Hematopoietic multipotent progenitor cell treated with erythropoietin and hydrocortisone succinate and interleukin-3 and kit ligand, for 6 days (in vitro differentiated cells): ENCODE data around the gene GIPC2.
"Not testable (repeated sequence)": the region's sequence is repeated elsewhere in the genome, so short reads cannot be mapped to it uniquely, and the experiment has no call there.

ENCODE experiments used
- DNase-seq: peaks from one replicate; pipeline ENCODE4 v3.0.0-alpha.2; 2015

Gene GIPC2, protein sequence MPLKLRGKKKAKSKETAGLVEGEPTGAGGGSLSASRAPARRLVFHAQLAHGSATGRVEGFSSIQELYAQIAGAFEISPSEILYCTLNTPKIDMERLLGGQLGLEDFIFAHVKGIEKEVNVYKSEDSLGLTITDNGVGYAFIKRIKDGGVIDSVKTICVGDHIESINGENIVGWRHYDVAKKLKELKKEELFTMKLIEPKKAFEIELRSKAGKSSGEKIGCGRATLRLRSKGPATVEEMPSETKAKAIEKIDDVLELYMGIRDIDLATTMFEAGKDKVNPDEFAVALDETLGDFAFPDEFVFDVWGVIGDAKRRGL

GRCh38 chr1:78045926-78046778, at the start of gene GIPC2:
Gene GIPC2, plus strand, starts transcription at chr1:78045966. Its CDS starts 129 bp downstream, at chr1:78046095.
- peak; percentile 45 for DNase-seq

DNA sequence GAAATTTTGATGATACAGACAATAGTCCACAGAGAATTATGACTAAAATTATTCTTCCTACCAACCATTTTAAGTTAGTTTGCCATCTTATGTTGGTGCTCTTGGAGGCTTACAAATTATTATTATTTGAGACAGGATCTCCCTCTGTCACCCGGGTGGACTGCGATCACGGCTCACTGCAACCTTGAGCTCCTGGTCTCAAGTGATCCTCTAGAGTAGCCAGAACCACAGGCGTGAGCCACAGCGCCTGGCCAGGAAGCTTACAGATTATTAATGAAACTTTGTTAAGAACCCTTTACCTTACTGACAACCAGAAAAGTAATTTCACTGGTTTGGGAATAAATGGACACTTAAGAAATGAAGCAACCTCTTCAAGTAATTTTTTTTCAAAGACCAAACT, 49.0 kb upstream of the GIPC2 start:
- DNase-seq = no peak

GRCh38 chr1:78000536-78000935, 45.2 kb upstream of the GIPC2 start:
- DNase-seq = not testable (repeated sequence)

DNA sequence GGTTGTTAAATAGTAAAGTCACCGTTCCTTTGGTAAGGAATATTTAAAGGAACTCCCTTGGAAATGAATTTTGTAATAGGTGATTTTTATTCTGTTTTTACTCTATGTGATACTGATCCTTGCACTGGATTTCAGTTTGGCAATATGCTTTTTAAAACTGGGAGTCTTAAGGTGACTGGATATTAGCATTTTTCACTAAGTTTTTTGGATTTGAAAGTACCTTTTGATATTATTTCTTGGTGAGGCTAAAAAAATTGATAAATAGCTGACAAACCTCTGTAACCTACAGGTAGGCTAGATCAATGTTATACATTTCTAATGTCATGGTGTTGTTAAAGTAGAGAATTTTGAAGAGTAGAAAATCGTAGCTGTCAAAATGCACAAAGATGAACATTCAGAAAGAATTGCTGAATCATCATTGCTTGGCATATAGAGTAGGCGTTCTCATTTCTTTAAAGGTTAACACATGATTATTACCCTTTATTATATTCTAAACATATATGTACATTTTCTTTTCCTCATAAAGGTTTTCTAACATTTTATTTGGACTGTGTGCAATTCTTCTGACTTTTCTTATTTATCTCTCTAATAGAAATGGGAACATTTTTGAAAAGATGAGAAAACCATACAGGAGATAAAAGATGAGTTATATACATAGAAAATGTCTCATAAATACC, 42.6 kb upstream of the GIPC2 start:
- peak; percentile 88 for DNase-seq

- DNase-seq = peak; percentile 88
Observed at GRCh38 chr1:78003882-78004718, 41.7 kb upstream of the GIPC2 start.

DNA sequence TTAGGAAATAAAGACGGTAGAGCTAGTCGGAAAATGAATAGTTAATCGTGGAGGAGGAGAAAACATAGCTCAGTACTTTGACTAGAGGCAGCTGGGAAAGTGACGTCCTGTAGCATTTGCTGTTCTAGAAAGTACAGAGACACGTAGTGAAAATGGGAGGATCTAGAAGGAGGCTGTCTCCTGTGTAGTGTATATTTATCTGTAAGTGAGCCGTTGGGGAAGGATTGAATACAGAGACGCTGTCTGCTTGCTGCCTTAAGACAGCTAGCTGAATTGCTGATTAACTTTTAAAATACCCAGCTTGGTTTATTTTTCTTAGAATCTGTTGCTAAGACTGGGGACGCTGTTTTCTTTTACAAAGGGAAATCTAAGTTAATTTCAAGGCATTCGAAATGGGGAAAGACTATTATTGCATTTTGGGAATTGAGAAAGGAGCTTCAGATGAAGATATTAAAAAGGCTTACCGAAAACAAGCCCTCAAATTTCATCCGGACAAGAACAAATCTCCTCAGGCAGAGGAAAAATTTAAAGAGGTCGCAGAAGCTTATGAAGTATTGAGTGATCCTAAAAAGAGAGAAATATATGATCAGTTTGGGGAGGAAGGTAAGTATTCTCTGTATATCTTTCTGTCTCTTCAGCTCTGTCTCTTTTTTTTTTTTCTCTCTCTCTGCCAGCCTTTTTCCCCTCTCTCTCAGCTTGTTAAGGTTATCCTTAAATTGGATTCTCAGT, 40.9 kb upstream of the GIPC2 start, which contains the start of gene DNAJB4:
Gene DNAJB4 (plus strand): TSS at position 221 of the 729 bp plus-strand sequence. CDS start 172 bp downstream, at position 393.
- peak; percentile 99 for DNase-seq

DNA sequence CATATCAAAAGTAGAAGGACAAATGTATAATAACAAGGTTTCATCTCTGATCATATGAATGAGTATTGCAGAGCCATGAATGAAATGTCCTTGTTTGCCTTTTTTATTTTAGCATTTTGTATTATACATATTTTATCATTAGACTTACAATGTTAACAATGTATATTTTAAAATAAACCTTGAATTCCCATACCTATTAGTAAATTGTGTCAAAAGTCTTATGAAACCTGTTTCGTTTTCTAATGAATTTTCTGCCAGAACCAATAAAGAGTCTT, 40.4 kb upstream of the GIPC2 start:
- no peak for DNase-seq

DNA sequence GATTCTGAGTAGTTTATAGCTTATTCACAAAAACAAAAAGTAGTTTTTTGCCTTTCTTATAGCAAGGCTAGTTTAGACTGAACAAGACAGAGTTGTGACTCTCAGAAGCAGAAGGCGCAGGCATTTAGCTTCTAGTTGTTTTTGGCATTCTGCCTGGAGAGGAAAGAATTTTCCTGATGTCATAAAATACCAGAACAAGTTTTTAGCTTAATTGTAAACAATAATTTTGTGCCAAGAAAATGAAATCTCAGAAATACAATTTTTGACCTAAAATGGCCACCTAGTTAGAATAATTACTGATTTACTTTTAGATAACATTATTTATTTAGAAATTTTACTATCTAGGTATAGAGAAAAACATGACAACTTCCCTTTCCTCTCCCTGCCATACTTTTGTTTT, 40.0 kb upstream of the GIPC2 start:
- DNase-seq = peak; percentile 76

DNA sequence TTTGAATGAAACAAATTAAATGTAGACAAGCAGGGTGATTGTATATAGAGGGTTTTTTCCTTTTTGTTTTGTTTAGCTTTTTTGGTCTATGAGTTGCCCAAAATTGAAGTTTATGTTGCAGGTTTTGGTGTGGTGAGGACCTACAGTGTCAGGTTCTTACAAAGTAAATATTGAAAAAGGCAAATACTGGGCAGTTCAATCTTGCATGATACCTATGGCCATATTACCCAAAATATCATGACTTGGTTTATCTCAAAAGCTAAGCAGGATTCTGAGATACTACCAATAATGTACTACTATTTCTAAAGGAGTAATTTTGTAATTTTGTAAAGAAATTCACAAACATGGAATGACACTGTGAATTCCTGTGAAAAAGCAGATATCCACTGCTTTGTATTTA, 39.2 kb upstream of the GIPC2 start:
- no peak for DNase-seq

DNA sequence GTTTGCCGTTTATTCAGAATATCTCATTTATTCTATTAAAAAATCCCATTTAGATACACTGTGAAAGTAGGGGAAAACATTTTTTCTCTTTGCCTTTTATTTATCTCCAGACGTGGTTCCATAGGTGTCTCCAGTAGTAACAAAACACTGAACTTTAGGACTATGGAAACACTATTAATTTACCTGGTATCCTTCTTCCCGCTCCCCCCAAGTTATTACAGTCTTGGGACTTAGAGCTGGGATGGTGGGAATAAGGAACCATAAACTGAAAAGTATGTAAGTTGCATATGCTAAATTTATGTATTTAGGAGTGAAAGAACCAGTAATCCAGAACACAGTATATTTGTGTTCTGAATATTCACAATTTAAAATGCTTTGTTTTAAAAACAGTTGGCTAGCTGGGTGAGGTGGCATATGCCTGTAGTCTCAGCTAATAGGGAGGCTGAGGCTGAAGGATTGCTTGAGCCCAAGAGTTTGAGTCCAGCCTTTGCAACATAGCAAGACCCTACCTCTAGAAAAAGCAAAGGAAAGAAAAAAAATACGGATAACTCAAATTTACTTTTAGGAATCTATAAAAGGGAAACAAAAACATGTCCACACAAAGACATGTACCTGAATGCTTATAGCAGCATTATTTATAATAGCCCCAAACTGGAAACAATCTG, 38.0 kb upstream of the GIPC2 start:
- DNase-seq = no peak

- no peak for DNase-seq
Observed at GRCh38 chr1:78009276-78009675, 36.5 kb upstream of the GIPC2 start.

DNA sequence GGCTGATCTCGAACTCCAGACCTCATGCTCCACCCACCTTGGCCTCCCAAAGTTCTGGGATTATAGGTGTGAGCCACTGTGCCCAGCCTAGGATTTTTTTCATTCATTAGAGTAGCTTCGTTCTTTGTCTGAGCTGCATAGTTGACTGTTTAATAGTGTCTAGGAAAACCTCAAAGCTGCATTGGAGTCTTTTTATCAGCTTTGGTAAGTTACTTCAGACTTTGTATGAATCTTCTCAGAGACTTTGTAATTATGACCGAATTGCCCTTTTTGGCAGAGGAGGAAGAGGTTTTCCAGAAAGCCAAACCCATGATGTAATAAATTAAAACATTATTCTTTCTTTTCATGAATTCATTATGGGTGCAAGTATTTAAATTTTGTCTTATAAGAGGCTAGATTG, 35.9 kb upstream of the GIPC2 start:
- no peak for DNase-seq

DNA sequence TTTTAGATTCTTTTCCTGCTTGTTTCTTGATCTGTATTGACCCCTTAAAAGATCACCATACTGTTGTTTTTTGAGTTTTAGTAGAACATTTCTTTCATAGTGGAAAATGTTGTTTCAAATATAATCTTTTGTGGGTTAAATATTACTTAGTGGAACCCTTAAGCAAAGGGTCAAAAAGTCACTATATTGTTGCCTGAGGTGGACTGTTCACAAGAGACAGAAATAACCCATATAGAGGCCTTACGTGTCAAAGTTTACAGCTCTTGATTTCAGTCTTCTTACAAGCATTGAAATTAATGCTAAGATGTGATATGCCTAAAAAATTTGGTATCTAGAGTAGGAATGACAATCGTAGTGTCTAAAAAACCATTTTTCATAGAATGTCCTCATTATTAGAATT, 34.7 kb upstream of the GIPC2 start:
- DNase-seq = no peak

DNA sequence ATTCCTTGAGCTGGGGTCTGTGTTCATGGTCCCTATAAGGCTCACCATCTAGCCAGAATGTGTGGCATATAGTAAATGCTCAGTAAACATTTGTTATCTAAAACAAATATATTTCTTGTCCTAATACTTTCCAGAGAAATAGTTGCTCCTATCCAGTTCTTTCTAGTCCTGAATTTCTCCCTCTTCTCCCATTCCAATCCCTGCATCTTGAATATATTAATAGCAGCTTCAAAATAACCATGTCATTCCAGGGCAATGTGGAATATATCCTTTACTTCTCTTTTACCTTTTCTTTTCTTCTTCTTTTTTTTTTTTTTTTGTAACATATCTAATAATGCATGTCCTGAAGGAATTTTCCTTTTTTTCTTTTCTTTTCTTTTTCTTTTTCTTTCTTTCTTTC, 30.6 kb upstream of the GIPC2 start:
- no peak for DNase-seq

DNA sequence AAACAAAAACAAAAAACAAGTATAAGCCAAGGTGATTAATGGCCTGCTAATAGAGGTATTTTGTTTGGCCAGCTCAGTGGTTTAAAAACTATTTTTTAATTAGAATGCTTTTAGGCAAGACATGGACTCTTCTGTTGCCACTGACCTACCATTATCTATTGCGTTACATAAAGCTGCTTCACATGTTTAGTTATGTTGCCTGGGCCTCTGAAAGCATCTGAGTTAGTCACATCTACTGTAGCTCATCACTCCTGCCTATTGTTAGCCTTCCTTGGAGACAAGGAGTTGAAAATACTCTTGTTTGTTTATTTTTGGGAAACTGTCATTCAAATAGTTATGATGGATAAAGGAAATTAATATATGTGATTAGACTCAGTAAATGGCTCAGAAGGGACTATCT, 26.7 kb upstream of the GIPC2 start:
- no peak for DNase-seq

DNA sequence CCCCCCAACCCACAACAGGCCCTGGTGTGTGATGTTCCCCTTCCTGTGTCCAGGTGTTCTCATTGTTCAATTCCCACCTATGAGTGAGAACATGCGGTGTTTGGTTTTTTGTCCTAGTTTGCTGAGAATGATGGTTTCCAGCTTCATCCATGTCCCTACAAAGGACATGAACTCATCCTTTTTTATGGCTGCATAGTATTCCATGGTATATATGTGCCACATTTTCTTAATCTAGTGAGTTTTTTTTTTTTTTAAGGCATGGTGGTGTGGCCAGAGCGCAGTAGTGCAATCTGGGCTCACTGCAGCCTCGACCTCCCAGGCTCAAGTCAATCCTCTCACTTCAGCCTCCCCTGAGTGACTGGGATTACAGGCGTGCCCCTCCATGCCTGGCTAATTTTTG, 24.6 kb upstream of the GIPC2 start:
- DNase-seq = not testable (repeated sequence)

GRCh38 chr1:78029793-78030192, 16.0 kb upstream of the GIPC2 start:
- DNase-seq = no peak

GRCh38 chr1:78032996-78033796, 12.6 kb upstream of the GIPC2 start:
- peak; percentile 40 for DNase-seq

GRCh38 chr1:78033797-78034172, 12.0 kb upstream of the GIPC2 start:
- no peak for DNase-seq

- DNase-seq = no peak
Observed at GRCh38 chr1:78035121-78035520, 10.6 kb upstream of the GIPC2 start.

- no peak for DNase-seq
Observed at GRCh38 chr1:78036450-78036849, 9.3 kb upstream of the GIPC2 start.
